GM06990 (cell line): ENCODE data around the gene CRMP1.

Source experiments
- DNase-seq: peaks from one replicate; pipeline ENCODE4 v3.0.0-alpha.2; 2011; ENCODE audit not compliant: insufficient read length; ENCODE audit errors: extremely low read depth
- H3K27me3 ChIP-seq: replicated peaks from 2 replicates; pipeline ENCODE4 v1.6.0; 2011; ENCODE audit warnings: low read length; ENCODE audit not compliant: control insufficient read depth, insufficient read depth
- H3K36me3 ChIP-seq: 2 replicates; pipeline ENCODE4 v1.5.1; 2011; ENCODE audit warnings: low read length; ENCODE audit not compliant: control insufficient read depth, insufficient read depth
- H3K4me3 ChIP-seq: replicated peaks from 2 replicates; pipeline ENCODE4 v1.5.1; 2011; ENCODE audit warnings: low read depth, mild to moderate bottlenecking, control low read depth, low read length
- TF ChIP-seq, protein P1 (sequence below): IDR thresholded peaks from 2 replicates; pipeline ENCODE4 v1.5.1; 2011; ENCODE audit warnings: low read length, control low read depth, mild to moderate bottlenecking, inconsistent platforms; ENCODE audit not compliant: insufficient read depth, poor library complexity, severe bottlenecking

CRMP1 gene

DNA sequence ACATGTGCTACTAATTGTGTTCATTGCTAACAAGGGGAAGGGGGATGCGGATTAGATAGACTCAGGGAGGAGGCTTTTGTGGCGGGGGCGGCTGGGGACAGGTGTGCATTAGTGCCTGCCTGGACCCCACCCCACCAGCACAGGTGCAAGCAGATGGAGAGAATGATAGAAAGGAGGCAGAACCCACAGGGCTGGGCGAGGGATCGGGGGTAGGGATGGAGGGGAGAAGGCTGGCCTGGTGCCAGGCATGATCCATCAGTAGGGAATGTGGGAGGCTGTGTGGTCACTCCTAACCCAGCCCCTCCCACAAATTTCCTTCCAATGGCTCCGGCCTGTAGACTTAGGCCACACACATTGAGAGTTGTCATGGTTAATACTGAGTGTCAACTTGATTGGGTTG, 30.5 kb upstream of the CRMP1 start:
- Histone ChIP-seq H3K4me3 (no peak overlapping the region), H3K36me3 (no peaks in the 10 kb centered on the region), H3K27me3 (no peaks in the 10 kb centered on the region; the same call in 1 of the 2 replicates)
- DNase-seq: no peak
- TF ChIP-seq, protein P1, sequence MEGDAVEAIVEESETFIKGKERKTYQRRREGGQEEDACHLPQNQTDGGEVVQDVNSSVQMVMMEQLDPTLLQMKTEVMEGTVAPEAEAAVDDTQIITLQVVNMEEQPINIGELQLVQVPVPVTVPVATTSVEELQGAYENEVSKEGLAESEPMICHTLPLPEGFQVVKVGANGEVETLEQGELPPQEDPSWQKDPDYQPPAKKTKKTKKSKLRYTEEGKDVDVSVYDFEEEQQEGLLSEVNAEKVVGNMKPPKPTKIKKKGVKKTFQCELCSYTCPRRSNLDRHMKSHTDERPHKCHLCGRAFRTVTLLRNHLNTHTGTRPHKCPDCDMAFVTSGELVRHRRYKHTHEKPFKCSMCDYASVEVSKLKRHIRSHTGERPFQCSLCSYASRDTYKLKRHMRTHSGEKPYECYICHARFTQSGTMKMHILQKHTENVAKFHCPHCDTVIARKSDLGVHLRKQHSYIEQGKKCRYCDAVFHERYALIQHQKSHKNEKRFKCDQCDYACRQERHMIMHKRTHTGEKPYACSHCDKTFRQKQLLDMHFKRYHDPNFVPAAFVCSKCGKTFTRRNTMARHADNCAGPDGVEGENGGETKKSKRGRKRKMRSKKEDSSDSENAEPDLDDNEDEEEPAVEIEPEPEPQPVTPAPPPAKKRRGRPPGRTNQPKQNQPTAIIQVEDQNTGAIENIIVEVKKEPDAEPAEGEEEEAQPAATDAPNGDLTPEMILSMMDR: no peak

DNA sequence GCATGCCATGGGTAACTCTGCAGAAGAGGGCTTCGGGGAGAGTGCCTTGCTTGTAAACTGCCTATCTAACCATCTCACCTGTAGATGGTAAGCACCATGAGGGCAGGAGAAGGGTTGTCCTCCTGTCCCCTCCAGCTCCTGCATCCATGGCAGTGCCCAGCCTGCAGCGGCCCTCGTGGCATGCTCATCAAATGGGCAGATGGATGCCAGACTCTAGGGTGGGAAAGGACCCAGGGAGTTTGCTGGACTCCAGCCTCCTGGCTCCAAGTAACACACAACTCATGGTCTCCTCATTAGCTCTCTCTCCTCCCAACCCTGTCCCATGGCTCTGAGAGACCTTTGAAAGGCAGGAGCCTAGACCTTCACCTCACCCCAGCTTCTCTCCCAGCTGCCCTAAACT, 29.7 kb upstream of the CRMP1 start:
- H3K36me3 ChIP-seq: no peaks in the 10 kb centered on the region
- no peaks in the 10 kb centered on the region; the same call in 1 of the 2 replicates for H3K27me3 ChIP-seq
- no peak overlapping the region for H3K4me3 ChIP-seq
- no peak for DNase-seq
- TF ChIP-seq, protein P1: no peak

DNA sequence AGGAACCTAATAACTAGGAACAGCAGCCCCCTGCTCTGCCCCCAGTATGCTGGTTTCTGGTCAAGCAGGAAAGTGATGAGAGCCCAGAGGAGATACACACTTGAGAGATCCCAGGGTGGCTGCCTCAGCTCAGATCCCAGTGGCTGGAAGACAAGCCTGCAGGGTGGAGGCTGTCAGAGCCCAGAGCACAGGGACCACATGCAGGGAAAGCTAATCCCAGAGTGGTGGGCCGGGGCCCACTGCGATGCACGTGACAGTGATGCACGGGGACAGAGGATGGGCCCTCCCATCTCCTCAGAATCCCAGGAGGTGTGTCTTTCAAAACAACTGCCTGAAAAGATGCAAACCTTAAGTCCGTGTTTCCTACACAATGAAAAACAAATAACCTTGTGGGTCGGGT, 29.1 kb upstream of the CRMP1 start:
- Histone ChIP-seq H3K4me3 (no peak overlapping the region), H3K27me3 (no peaks in the 10 kb centered on the region; the same call in 1 of the 2 replicates), H3K36me3 (no peaks in the 10 kb centered on the region)
- TF ChIP-seq, protein P1: no peak
- DNase-seq: no peak

DNA sequence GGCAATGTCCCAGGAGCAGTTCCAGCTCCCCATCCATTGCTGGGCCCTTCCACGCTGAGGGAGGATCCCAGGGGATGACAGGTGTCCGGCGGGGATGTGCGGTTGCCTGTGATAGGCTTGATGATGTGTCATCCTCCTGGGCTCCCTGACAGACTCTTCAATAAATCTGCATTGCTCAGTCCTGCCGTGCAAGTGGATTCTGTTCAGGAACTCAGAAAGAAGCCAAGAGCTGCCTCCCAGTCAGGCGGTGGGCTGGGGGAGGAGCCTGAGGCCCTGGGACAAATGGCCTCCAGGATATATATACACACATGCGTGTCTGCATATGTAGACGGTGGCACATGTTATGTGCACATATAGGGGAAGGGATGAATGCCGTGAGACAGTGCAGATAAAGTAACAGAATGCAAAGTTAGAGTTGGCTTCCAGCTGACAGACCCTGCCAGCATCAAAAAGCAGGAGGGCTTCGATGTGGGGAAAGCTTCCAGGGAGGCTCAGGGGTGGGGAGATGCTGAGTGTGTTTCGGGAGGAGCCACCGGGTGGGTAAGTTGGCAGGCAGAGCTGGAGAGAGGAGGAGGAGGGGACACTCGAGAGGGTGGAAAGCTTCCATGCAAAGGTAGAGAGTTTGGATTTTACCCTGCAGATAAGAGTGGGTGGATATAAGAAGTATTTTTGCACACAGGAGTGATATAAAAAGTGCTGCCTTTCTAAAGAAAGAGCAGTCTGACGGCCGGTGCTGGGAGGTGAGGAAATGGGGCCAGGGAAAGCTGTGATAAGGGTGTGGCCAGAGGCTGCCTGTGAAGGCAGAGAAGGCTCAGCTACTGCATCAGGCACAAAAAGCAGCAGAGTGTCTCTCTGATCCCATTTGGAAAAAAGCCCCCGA, 28.5 kb upstream of the CRMP1 start:
- H3K36me3 ChIP-seq: no peaks in the 10 kb centered on the region
- TF ChIP-seq, protein P1: no peak
- H3K27me3 ChIP-seq: no peaks in the 10 kb centered on the region; the same call in 1 of the 2 replicates
- H3K4me3 ChIP-seq: no peak overlapping the region
- DNase-seq: no peak

DNA sequence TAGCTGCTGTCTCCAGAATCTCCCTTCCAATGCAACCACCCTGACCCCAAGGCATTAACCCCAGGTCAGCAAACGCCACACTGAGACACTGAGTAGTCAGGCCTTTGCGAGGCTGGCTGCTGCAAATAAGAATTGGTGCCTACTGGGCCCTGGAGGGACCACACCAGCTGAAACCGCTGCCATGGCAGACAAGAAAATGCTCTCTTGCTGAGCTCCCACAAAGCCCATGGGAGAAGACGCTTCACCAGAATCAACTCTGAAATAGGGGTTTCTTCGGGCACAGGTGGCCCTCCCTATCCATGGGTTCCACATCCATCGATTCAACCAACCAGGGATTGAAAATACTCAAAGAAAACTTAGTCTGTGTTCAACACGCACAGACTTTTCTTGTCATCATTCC, 26.7 kb upstream of the CRMP1 start:
- H3K27me3 ChIP-seq: no peaks in the 10 kb centered on the region; the same call in 1 of the 2 replicates
- TF ChIP-seq, protein P1: no peak

More for the DNA sequence above, 26.7 kb upstream of the CRMP1 start:
- no peak overlapping the region for H3K4me3 ChIP-seq
- no peak for DNase-seq
- no peaks in the 10 kb centered on the region for H3K36me3 ChIP-seq
